ENCODE measurements around the gene HDAC4.
"Not testable (repeated sequence)": the region's sequence is repeated elsewhere in the genome, so short reads cannot be mapped to it uniquely, and the experiment has no call there.

Gene HDAC4

DNA sequence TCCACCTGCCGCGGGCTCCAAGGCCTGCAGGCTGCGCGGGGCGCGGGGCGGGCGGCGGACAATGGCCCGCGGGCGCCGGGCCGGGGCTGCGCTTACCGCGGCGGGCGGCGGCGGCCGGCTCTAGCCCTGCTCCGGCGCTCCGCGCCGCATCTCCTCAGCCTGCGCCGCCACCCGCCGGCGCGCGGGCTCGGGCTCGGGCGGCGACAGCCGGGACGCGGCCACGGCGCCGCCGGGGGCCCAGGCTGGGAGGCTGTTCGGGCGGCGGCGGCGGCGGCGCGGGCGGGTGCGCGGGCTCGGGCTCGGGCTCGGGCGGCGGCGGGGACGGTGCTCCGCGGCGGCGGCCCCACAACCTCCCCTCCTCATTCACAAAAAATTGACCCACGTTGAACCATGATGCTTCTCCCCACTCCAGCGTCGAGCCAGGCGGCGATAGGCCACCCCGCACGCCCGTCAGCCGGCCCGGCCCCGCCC is at the start of gene HDAC4:
Gene HDAC4 (minus strand): TSS at position 425 of the 471 bp plus-strand sequence. CDS start 48,321 bp downstream, outside the sequence.
- no peak for DNase-seq

DNA sequence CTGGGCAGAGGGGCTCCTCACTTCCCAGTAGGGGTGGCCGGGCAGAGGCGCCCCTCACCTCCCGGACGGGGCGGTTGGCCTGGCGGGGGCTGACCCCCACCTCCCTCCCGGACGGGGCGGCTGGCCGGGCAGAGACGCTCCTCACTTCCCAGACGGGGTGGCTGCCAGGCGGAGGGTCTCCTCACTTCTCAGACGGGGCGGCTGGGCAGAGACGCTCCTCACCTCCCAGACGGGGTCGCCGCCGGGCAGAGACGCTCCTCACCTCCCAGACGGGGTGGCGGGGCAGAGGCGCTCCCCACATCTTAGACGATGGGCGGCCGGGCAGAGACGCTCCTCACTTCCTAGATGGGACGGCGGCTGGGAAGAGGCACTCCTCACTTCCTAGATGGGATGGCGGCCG is 48.6 kb upstream of the HDAC4 start:
- not testable (repeated sequence) for DNase-seq

DNA sequence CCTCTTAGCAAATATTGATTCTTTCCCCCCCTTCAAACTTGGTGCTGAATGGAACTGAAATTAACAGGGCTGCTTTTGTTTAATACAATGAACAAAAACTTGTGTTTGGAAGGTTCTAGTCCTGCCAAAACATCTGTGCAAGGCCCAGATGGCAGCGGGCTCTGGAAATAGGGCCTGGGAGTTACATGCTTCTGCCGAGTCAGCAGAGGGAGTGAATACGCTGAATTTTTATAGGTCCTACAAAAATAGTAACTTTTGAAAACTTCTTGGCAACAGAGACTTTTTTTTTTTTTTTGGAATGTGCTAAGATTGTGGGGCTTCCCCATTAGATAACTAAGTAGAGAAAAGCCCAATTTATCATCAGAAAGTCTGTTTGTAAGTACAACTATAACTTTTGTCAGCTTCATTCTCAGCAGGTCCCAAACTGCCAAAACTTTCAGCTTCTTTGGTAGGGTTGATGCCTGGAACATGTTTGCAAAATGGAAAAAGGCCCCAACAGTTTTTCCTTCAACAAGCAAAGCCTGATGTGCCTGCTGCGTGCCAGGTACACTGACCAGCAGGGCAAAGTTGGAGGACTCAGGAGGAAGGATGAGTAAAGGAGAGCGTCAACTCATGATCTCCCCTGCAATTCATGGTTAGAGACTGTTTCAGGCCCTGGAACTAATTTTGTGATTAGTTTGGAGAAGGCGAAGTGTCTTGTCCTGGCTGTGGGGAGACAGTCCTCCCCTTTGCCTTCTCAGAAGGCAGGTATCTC is 45.1 kb upstream of the HDAC4 start:
- no peak for DNase-seq

DNA sequence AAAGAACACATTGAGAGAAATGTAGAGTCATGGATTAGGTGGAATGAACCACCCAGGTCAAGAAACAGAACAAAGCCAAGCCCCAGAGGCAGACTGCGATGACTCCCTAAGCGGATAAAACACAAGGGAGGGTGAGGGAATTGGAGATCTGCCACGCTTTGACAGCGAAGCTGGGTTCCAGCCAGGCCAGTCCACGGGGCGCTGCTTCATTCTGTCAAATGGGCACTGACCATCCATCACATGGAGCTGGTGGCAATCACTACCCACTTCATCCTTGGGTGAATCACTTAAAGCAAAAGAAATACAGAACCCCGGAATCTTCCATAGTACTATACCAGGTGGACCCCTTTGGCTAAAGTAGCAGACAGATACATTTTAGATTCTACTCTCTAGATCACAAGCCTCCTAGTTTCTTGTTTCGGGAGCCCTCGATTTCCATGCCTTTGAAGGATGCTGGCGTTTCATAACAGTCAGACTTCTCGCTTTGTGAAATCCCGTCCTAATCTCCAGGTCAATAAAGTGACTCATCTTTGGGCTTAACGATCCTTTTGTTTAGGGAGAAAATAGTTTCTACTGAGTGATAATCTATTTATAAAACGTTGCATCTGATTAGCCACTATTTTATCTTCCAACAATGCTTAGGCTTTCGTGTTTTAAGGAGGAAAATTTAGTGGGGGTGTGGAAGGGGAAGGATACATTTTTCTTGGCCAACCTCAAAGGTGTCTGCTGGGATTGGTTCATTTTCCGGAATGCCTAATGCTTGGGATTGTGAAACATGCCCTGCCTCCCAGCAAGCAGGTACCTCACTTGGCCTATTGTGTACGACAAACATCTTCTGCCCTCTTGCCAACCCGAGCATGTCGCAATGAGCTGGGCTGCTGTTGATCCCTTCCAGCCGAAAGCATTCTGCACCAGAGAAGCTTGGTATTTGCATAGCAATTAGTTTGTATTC is 44.1 kb upstream of the HDAC4 start:
- DNase-seq = peak; percentile 15

DNA sequence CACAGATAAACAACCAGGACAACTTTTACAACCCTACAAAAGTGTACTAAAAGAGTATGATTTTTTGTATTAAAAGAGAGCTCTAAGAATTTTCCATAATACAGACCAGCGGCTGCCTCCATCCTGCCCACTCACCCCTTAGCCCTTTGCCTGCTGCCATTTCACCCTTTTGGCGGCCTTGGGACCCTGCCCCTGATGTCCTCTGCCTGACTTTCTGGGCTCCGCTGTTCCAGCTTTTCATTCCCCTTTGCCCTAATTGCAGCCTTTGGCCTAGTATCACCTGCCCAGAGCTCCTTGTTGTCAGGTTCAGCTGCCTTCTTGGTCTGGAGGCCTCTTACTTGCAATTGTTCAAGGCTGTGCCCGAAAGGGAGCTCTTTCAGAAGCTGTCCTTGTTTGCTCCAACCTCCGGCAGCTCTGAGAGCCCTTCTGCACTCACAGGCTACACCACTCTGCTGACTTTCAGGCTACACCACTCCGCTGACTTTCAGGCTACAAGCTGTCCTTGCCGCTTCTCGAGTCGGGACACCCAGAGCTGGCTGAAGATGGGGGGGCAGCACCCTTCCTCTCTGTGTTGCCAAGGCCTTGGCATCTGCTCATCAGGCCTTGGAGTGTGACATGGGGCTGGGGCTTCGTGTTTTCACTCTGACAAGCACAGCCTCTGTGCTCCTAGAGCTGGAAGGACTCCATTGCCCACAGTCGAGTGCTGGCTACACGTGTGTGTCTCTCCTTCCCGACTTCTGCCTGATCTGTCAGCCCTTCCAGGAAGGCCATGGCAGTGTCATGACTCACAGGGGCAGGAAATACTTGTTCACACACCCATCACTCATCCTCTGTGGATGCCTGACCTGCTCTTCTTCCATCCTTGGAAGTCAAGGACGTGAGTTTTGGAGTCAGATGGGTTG is 43.1 kb upstream of the HDAC4 start:
- no peak for DNase-seq

DNA sequence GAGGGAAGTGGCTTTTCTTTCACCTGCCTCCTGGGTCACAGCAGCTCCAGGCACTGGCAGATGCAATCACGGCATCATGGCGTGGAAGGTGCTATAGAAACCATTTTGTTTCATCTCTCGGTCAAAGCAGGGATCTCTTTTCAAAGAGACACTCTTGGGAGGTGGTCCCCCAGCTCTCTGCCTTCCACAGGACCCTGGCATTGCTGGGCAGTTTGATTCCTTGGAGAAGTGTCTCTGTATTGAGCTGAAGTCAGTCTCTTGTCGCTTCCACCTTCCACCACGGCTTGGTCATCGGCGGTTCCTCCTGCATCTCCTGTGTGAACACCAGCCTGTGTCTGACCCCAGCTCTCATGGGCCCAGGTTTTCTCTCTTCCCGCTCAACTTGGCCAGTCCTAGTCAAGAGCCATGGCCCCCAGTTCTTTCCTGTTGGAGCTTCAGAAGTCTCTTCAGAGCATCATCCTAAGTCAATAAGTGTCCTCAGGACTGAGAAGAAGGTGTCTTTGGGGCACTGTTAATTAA is 42.3 kb upstream of the HDAC4 start:
- DNase-seq = no peak

DNA sequence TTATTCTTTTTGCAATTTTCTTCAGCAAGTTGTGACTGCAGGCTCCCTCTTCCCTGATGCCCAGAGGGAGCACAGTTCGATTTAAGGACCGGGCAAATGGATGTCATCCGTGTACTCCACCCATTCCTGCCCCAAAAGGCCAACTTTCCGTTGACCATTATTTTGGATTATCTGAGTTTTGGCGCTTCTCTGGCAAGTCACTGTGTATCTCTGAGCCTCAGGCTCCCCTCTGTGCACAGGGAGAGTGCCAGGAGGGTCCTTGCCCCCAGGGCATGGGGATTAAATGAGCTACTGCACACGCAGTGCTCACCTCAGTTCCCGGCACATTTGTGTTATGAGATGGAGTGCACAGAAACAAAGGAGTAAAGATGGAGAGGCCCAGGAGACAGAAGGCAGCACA is 41.4 kb upstream of the HDAC4 start:
- DNase-seq = no peak

DNA sequence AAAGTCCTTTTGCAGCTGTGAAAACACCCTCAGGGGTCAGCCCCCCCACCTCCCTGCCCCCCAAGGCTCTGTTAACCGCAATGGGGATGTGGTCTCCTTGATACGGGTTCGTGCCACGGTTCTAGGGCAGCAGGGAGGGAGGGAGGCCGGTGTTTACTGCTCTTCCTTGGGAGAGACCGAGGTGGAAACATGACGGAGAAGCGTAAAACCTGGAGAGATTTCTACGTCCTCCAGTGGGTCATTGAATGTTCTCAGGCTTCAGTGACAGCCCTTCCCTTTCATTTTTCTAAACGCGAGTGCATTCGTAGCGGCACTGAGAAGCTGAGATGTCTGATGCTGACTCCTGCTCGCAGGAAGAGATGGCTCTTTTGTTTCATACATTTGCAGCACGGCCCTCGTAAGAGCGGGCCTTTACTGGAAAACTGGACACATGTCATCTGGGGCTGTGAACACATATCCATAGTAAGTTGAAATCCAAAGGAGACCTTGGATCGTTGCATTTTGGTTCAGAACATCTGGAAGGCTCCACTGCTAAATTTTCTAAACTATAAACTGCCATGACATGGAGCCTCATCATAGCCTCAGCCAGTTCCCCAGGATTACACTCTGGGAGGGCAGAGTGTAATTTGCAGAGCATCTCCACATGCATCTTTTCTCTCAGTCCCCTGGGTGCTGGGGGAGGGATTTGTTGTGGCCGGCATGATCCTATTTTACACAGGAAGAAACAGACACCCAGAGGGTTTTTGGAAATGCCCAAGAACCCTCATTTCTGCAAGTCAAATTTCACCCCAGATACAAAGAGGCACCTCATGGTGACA is 40.6 kb upstream of the HDAC4 start:
- no peak for DNase-seq

DNA sequence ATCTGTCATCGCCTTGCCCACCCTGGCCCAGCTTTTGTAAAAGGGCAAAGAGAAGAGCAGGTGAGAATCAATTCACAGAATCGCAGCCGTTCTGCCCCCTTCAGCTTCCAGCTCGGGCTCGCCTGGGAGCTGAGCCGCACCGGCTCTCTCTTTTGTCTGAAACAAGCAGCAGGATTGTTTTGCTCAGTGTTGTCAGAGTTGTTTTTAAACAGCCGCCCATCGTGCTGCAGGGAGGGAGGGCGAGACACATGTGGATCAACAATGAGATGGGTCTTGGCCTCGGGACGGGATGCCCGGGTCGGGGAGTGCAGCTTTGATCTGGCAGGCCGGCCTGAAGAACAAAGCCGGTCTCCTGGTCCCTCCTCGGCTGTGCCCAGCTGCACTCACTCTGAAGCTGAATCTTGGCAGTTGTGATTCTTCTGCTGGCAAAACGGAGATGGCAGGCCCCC is 39.7 kb upstream of the HDAC4 start:
- DNase-seq = no peak

DNA sequence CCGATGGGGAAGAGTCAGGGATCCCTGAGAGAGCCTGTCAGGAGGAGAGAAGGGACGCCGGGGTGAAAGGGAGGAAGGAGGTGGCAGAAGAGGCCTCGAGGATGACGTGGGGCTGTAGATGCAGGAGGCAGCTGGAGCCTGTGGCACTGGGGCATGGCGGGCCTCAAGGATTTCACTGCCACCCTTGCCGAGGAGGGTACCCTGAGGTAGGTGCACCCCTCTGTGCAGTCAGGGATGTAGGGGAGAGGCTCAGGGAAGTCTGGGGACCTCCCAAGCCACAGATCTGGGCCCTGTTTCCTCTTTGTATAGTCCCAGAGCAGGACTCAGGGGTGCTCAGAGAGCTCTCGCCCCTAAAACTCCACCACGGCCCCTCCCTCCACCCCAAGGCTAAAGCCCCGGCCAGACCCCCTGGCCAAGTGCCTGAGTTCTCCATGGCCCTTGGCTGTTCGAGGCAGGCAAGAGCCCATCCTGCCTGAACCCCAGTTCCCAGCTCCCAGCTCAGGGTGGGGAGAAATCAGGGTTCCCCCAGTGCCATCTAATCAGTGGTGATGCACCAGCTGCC is 39.0 kb upstream of the HDAC4 start:
- no peak for DNase-seq

DNA sequence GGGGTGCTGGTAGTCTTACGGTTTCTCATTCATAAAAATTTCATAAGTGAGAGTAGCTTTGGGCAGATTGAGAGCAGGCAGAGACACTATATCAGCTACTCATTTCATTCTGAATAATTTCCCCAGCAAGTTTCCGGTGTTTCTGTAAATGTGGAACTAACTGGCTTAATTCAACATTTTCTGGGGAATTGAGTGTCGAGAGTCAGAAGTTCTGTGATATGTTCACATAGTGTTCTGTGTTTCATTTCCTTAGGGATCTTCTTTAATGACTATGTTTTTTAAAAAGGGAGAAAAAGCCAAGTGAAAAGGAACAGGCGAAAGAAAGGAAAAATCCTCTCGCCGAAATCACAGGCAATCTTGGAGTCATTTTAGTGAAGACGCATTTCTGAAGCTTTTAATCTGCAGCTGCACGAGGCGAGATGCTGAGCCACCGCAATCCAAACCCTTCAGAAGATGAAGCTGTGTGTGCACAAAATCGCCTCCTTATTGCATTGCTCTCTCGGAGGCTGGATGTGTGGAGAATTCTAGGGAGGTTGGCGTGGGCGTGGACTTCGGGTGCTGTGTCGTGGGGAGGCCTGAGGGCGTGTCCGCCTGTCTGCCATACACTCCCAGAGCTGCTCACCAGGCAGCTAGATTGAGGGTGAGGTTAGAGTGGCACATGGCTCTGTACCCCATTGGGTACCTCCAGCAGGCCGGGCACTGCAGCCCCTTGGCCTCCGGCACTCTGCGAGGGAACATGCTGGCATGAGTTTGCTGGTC is 38.4 kb upstream of the HDAC4 start:
- no peak for DNase-seq

DNA sequence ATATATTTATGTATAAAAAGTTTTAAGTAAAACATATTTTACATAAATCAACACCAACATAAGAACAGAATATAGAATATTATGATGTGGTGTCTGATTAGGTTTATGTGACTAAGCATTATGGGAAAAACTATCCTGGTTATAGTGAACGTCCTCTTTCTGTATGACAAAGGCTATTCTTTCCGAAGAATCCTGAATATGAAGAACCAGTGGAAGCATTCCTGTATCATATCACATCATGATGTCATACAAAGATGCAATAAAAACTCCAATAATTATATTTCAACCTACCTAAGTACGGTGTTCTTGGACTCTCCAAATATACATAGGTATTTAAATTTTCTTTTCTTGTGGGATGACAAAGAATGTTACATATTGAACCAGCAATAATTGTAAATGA is 37.5 kb upstream of the HDAC4 start:
- no peak for DNase-seq

DNA sequence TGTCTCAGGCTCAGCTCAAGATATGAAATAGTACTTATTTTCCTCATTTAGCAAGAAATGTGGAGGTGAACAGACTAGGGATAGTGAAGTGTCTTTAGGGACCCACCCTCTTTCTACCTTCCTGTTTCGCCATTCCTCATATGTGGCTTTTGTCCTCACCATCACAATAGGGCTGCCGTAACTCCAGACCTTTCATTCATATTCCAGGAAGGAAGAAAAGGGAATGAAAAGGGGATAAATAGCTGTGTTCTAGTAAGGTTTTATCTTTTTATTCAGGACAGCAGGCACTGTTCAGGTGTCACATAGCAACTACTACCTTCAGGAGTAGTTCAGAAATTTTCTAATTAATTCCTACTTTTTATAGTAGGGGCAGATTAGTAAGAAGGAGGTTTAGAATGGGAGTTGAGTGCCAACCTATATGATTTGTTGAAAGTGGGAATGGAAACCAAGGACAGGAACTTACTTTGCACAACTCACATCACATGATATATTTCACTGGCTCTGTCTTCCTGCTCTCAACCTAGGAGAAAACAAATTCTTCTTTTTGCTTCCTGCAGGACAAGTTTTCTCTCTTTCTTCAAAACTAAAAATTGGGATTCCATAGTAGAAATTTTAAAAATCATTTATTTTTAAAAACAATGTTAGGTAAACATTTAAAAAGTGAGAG is 36.0 kb upstream of the HDAC4 start:
- no peak for DNase-seq

DNA sequence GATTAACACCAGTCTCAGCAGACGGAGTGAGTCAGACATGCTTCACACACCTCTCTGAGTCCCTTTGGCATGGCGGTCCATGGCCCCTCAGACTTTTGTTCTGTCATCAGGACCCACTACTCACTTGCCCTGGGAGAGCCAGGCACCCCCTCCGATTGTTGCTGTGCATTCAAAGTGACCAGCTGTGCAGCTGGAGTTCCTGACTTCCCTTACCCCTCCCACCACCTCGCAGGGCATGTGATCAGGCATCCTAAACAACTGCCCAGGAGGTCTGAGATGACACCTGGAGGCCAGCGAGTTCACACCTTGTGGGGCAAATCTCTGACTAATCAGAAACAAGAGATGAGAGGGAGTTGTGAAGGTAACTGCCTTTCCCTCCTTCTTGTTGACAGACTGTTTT is 35.3 kb upstream of the HDAC4 start:
- DNase-seq = no peak

DNA sequence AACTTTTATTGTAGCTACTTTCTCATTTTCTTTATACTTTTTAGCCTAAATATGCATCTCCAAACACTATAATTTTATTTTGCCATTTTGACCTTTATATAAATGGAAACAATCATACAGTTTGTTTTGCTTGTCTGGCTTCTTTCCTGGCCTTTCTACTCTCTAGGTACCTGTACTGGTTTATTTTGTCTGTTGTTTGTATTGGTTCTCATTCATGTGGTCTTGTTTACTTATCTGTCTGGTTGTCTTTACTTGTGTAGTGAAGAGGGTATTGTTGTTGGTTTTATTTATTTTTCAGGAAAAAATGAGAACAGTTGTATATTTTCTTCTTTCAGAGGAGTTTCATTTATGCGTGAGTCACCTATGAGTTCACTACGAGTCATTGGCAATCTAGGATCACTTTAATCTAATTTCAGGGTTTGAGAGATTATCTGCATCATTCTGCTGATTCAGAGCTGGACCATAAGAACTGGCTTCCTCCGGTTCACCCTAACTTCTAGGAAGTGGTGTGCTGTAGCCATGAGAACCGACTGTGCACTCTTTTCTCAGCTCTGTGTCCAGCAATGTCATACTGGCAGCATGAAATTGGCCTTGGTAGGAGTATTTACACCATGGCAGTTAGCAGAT is 33.1 kb upstream of the HDAC4 start:
- DNase-seq = no peak

DNA sequence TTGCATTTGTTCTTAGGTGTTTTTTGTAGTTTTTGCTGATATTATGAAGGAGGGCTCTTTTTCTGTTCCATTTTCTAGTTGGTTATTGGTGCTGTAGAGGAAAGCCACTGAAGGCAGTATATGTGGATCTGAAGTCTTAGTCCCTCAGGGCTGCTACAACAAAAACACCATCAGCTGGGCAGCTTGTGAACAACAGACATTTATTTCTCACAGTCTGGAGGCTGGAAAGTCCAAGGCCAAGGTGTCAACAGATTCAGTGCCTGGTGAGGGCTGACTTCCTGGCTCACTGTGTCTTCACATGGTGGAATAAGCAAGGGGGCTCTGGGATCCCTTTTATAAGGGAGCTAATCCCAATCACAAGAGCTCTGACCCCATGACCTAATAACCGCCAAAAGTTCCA is 31.4 kb upstream of the HDAC4 start:
- no peak for DNase-seq

DNA sequence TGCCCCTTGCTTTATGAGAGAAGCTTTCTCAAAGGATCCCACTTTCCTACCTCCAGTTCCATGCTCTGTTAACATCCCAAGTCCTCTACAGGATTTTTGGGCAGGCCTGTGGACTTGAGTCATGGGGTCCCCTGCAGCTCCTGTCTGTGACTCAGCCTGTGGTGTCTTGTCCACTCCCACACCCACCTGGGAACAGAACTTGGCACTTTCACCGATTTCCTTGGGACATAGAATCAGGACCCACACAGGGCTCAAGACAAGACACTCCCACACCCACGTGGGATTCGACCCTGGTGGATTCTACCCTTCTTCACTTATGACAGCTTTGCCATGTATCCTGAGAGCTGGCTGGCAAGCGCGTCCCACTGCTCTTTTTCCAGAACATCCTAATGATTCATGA is 30.7 kb upstream of the HDAC4 start:
- DNase-seq = no peak

DNA sequence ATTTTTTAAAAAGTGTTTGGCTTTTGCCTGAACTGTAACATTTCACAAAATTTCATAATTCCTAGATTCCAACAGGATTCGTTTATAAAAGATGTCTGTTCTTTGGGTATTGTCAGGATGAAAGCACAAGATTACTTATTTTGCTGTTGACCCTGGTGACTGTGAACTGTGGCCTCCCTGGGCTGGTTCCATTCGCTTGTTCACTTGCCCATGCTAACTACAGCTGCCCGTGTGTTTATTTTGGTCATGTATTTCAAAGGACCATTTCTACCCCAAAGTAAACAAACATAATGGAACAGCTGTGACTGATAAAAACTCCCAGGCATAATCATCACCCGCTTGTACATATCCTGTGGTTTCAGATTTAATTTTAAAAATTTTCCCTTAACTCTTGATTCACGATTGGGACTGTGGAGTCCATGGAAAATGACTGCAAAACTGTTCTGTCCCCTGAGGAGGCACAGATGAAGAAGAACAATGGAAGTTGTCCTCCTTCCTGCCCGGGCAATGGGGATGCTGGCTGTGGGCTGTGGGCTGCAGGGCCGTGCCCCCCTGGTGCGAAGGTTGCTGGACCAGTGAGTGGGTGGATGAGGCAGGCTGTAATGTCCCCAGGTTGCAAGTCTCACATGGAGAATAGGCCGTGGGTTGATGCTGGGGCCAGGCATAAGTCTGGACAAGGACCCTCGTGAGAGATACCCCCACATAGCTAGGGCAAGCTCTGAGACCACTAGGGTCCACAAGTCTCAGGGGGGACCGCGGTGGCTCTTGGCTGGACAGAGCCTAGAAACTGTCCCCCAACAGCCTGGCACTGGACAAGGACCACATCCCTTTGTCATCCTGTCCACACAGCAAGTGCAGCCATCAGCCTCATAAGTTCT is 28.9 kb upstream of the HDAC4 start:
- no peak for DNase-seq

Measured in right forelimb (tissue), 1 donor.